WTC11 (cell line): ENCODE data around the gene TEX51. TPM values are rescaled to one million over a fixed set of nuclear protein-coding genes. Genes with fewer than 3 reads are reported as not detected.

Source experiments
- ATAC-seq: fragments of 200-7000 bp; cut with Tn5 transposase; 2 replicates; pipeline ENCODE4 v1.10.0; 2021; ENCODE audit warnings: mild to moderate bottlenecking, moderate library complexity
- CTCF ChIA-PET: fragments of 300-600 bp; sonication (Branson Sonifier 250); formaldehyde crosslinking; loops from one replicate; lab custom pipeline; 2021; ENCODE audit warnings: antibody characterized with exemption; lab: Charles Lee
- POLR2A ChIA-PET: fragments of 350-600 bp; sonication (Branson Sonifier 250); formaldehyde crosslinking; loops from one replicate; lab custom pipeline; 2021; ENCODE audit warnings: antibody characterized with exemption; lab: Charles Lee
- DNase-seq: peaks from one replicate; pipeline ENCODE4 v3.0.0; 2021; ENCODE audit warnings: low spot score
- H3K27ac Mint-ChIP-seq: 2 replicates; pipeline ENCODE4 v1.8.0; 2021; ENCODE audit warnings: mixed read lengths
- H3K27me3 Mint-ChIP-seq: 2 replicates; pipeline ENCODE4 v1.8.0; 2021; ENCODE audit warnings: low read depth, mild to moderate bottlenecking, moderate library complexity, mixed read lengths
- H3K36me3 Mint-ChIP-seq: 2 replicates; pipeline ENCODE4 v1.8.0; 2021; ENCODE audit warnings: mixed read lengths
- H3K4me1 Mint-ChIP-seq: 2 replicates; pipeline ENCODE4 v1.8.0; 2022; ENCODE audit warnings: mixed read lengths
- H3K4me3 Mint-ChIP-seq: 2 replicates; pipeline ENCODE4 v1.8.0; 2021; ENCODE audit warnings: mild to moderate bottlenecking, moderate library complexity, mixed read lengths
- H3K9me3 Mint-ChIP-seq: 2 replicates; pipeline ENCODE4 v1.8.0; 2021; ENCODE audit warnings: mixed read lengths
- ATF1 ChIP-seq: sonication (generic); formaldehyde crosslinking; IDR thresholded peaks from 2 replicates; pipeline ENCODE4 v1.8.1; 2023; ENCODE audit warnings: mild to moderate bottlenecking, moderate library complexity, missing genetic modification reagents
- CTCF ChIP-seq: fragments of 200-600 bp; IDR thresholded peaks from 2 replicates; pipeline ENCODE4 v1.8.0; 2022; ENCODE audit warnings: antibody characterized with exemption
- E2F1 ChIP-seq: sonication (generic); formaldehyde crosslinking; IDR thresholded peaks from 2 replicates; pipeline ENCODE4 v1.8.0; 2022; ENCODE audit warnings: mild to moderate bottlenecking, missing genetic modification reagents
- ELF4 ChIP-seq: sonication (generic); formaldehyde crosslinking; IDR thresholded peaks from 2 replicates; pipeline ENCODE4 v1.8.1; 2022; ENCODE audit warnings: low read depth, mild to moderate bottlenecking, moderate library complexity, missing genetic modification reagents
- FOXP4 ChIP-seq: sonication (generic); formaldehyde crosslinking; IDR thresholded peaks from 2 replicates; pipeline ENCODE4 v1.8.0; 2022; ENCODE audit warnings: mild to moderate bottlenecking, missing genetic modification reagents
- GRHL2 ChIP-seq: fragments of 250-450 bp; sonication (Bioruptor Pico); IDR thresholded peaks from 2 replicates; pipeline ENCODE4 v1.8.0; 2022; ENCODE audit warnings: mild to moderate bottlenecking, moderate library complexity; ENCODE audit not compliant: insufficient replicate concordance, severe bottlenecking
- JAZF1 ChIP-seq: fragments of 250-450 bp; sonication (Bioruptor Pico); IDR thresholded peaks from 2 replicates; pipeline ENCODE4 v1.9.0; 2021; ENCODE audit warnings: moderate library complexity, mild to moderate bottlenecking, inconsistent platforms
- NFATC4 ChIP-seq: fragments of 250-450 bp; sonication (Bioruptor Pico); IDR thresholded peaks from 2 replicates; pipeline ENCODE4 v1.9.0; 2021; ENCODE audit warnings: mild to moderate bottlenecking
- NFE2L1 ChIP-seq: sonication (generic); formaldehyde crosslinking; IDR thresholded peaks from 2 replicates; pipeline ENCODE4 v1.8.1; 2023; ENCODE audit warnings: missing genetic modification reagents
- NR1H2 ChIP-seq: sonication (generic); formaldehyde crosslinking; IDR thresholded peaks from 2 replicates; pipeline ENCODE4 v1.9.0; 2021; ENCODE audit warnings: mild to moderate bottlenecking, moderate library complexity, missing genetic modification reagents
- OVOL2 ChIP-seq: fragments of 250-450 bp; sonication (Bioruptor Pico); IDR thresholded peaks from 2 replicates; pipeline ENCODE4 v1.9.0; 2021; ENCODE audit warnings: mild to moderate bottlenecking, borderline replicate concordance
- PRRX2 ChIP-seq: fragments of 250-450 bp; sonication (Bioruptor Pico); IDR thresholded peaks from 2 replicates; pipeline ENCODE4 v1.8.0; 2021; ENCODE audit warnings: mild to moderate bottlenecking
- RELA ChIP-seq: sonication (generic); formaldehyde crosslinking; IDR thresholded peaks from 2 replicates; pipeline ENCODE4 v1.8.1; 2022; ENCODE audit warnings: missing genetic modification reagents, mild to moderate bottlenecking, borderline replicate concordance
- SP1 ChIP-seq: sonication (generic); formaldehyde crosslinking; conservative IDR thresholded peaks from 2 replicates; pipeline ENCODE4 v1.8.1; 2022; ENCODE audit warnings: missing genetic modification reagents
- TP53 ChIP-seq: sonication (generic); formaldehyde crosslinking; IDR thresholded peaks from 2 replicates; pipeline ENCODE4 v1.8.1; 2023; ENCODE audit warnings: mild to moderate bottlenecking, missing genetic modification reagents
- USF2 ChIP-seq: sonication (generic); formaldehyde crosslinking; IDR thresholded peaks from 2 replicates; pipeline ENCODE4 v1.8.1; 2023; ENCODE audit warnings: mild to moderate bottlenecking, missing genetic modification reagents, moderate library complexity
- ZBTB21 ChIP-seq: sonication (generic); formaldehyde crosslinking; IDR thresholded peaks from 2 replicates; pipeline ENCODE4 v1.8.1; 2023; ENCODE audit warnings: mild to moderate bottlenecking, missing genetic modification reagents, borderline replicate concordance
- ZBTB43 ChIP-seq: sonication (generic); formaldehyde crosslinking; IDR thresholded peaks from 2 replicates; pipeline ENCODE4 v1.8.1; 2023; ENCODE audit warnings: mild to moderate bottlenecking, missing genetic modification reagents
- ZNF219 ChIP-seq: sonication (generic); formaldehyde crosslinking; IDR thresholded peaks from 2 replicates; pipeline ENCODE4 v1.8.0; 2023; ENCODE audit warnings: missing genetic modification reagents, mild to moderate bottlenecking, borderline replicate concordance
- total RNA-seq: library from RNA; stranded (reverse); gene quantifications from 3 replicates; pipeline ENCODE4 v1.2.3, GENCODE V29; 2021
- TF ChIP-seq, protein P1 (sequence below): fragments of 250-450 bp; sonication (Bioruptor Pico); IDR thresholded peaks from 2 replicates; pipeline ENCODE4 v1.9.0; 2021; ENCODE audit warnings: moderate library complexity, mild to moderate bottlenecking, inconsistent platforms, borderline replicate concordance
- TF ChIP-seq, protein P2 (sequence below): sonication (generic); formaldehyde crosslinking; conservative IDR thresholded peaks from 2 replicates; pipeline ENCODE4 v1.8.1; 2022; ENCODE audit warnings: mild to moderate bottlenecking, missing genetic modification reagents
- TF ChIP-seq, protein P3 (sequence below): sonication (generic); formaldehyde crosslinking; conservative IDR thresholded peaks from 2 replicates; pipeline ENCODE4 v1.8.1; 2023; ENCODE audit warnings: mild to moderate bottlenecking, low read depth, missing genetic modification reagents, moderate library complexity
- TF ChIP-seq, protein P4 (sequence below): fragments of 250-450 bp; sonication (Bioruptor Pico); IDR thresholded peaks from 2 replicates; pipeline ENCODE4 v1.9.0; 2021; ENCODE audit warnings: mild to moderate bottlenecking
- TF ChIP-seq, protein P5 (sequence below): sonication (generic); formaldehyde crosslinking; IDR thresholded peaks from 2 replicates; pipeline ENCODE4 v1.8.0; 2022; ENCODE audit warnings: mild to moderate bottlenecking, missing genetic modification reagents

TEX51 gene
- total RNA-seq, 1 experiment from 2014 or later: not detected

- Mint-ChIP-seq H3K36me3 (peaks cover 68% of the 10 kb centered on the region), H3K27me3 (peaks cover 100% of the 10 kb centered on the region), H3K27ac (no peak overlapping the region), H3K4me1 (peaks cover 44% of the 10 kb centered on the region), H3K9me3 (peaks cover 71% of the 10 kb centered on the region), H3K4me3 (no peak overlapping the region)
- CTCF ChIA-PET: interaction anchor here (0.6 to 2.2 kb wide), 5 partner anchors 9 to 143 kb away, joined by 3 to 10 read pairs (median 3); no protein-coding TSS in a partner anchor
- ATAC-seq (peak; percentile 75), DNase-seq (peak; percentile 41)
- POLR2A ChIA-PET: interaction anchor here (0.5 kb wide), 1 partner anchor 584 kb away, joined by 3 read pairs; the partner anchor contains the start of gene IWS1
- TF ChIP-seq NFATC4: no peak
- TF ChIP-seq JAZF1 (CRISPR knock-in tag): 0 out of 2 replicates have a peak, but pooled peaks have one; percentile 68
- TF ChIP-seq NR1H2: no peak
- TF ChIP-seq NFE2L1 (CRISPR knock-in tag): no peak
- TF ChIP-seq TP53 (CRISPR knock-in tag): no peak
- no peak for TF ChIP-seq RELA (CRISPR knock-in tag)
- TF ChIP-seq, protein P1, sequence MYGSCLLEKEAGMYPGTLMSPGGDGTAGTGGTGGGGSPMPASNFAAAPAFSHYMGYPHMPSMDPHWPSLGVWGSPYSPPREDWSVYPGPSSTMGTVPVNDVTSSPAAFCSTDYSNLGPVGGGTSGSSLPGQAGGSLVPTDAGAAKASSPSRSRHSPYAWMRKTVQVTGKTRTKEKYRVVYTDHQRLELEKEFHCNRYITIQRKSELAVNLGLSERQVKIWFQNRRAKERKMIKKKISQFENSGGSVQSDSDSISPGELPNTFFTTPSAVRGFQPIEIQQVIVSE (CRISPR knock-in tag): no peak
- no peak for TF ChIP-seq ELF4 (CRISPR knock-in tag)
- TF ChIP-seq USF2 (CRISPR knock-in tag): no peak
- TF ChIP-seq, protein P2, sequence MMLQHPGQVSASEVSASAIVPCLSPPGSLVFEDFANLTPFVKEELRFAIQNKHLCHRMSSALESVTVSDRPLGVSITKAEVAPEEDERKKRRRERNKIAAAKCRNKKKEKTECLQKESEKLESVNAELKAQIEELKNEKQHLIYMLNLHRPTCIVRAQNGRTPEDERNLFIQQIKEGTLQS: no peak
- no peak for TF ChIP-seq OVOL2 (CRISPR knock-in tag)
- TF ChIP-seq, protein P3, sequence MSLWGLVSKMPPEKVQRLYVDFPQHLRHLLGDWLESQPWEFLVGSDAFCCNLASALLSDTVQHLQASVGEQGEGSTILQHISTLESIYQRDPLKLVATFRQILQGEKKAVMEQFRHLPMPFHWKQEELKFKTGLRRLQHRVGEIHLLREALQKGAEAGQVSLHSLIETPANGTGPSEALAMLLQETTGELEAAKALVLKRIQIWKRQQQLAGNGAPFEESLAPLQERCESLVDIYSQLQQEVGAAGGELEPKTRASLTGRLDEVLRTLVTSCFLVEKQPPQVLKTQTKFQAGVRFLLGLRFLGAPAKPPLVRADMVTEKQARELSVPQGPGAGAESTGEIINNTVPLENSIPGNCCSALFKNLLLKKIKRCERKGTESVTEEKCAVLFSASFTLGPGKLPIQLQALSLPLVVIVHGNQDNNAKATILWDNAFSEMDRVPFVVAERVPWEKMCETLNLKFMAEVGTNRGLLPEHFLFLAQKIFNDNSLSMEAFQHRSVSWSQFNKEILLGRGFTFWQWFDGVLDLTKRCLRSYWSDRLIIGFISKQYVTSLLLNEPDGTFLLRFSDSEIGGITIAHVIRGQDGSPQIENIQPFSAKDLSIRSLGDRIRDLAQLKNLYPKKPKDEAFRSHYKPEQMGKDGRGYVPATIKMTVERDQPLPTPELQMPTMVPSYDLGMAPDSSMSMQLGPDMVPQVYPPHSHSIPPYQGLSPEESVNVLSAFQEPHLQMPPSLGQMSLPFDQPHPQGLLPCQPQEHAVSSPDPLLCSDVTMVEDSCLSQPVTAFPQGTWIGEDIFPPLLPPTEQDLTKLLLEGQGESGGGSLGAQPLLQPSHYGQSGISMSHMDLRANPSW: no peak
- no peak for TF ChIP-seq E2F1 (CRISPR knock-in tag)
- TF ChIP-seq ZNF219 (CRISPR knock-in tag): no peak
- no peak for TF ChIP-seq GRHL2 (CRISPR knock-in tag)
- no peak for TF ChIP-seq ATF1
- TF ChIP-seq, protein P4, sequence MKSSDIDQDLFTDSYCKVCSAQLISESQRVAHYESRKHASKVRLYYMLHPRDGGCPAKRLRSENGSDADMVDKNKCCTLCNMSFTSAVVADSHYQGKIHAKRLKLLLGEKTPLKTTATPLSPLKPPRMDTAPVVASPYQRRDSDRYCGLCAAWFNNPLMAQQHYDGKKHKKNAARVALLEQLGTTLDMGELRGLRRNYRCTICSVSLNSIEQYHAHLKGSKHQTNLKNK: peak; percentile 97
- TF ChIP-seq ZBTB21: no peak
- TF ChIP-seq CTCF: no peak
- TF ChIP-seq ZBTB43 (CRISPR knock-in tag): peak; percentile 95
- peak; percentile 45; the same call in 1 of the 2 replicates for TF ChIP-seq FOXP4 (CRISPR knock-in tag)
- TF ChIP-seq PRRX2 (CRISPR knock-in tag): no peak
- peak; percentile 39; the same call in 1 of the 2 replicates for TF ChIP-seq SP1 (CRISPR knock-in tag)
- TF ChIP-seq, protein P5, sequence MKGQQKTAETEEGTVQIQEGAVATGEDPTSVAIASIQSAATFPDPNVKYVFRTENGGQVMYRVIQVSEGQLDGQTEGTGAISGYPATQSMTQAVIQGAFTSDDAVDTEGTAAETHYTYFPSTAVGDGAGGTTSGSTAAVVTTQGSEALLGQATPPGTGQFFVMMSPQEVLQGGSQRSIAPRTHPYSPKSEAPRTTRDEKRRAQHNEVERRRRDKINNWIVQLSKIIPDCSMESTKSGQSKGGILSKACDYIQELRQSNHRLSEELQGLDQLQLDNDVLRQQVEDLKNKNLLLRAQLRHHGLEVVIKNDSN (CRISPR knock-in tag): no peak
These were observed 43.9 kb downstream of the TEX51 start for GRCh38 chr2:126942427-126943203.
